CD14-positive monocyte (primary cell): Measurements from ENCODE around the gene NKAIN4. TPM values are rescaled to one million over a fixed set of nuclear protein-coding genes. Genes with fewer than 3 reads are reported as not detected.

Source experiments
- DNase-seq, 3 donors: peaks; one replicate each; pipeline ENCODE4 v3.0.0-alpha.2; 2011 to 2022
- H2AFZ ChIP-seq: 2 replicates; pipeline ENCODE4 v1.6.0; 2012; ENCODE audit warnings: mild to moderate bottlenecking, low read depth, low read length, inconsistent platforms; ENCODE audit not compliant: insufficient read depth, poor library complexity, severe bottlenecking
- H3K27ac ChIP-seq, 2 donors: 1 replicate in 1 of 2; 2 replicates in 1 of 2; pipeline ENCODE4 v1.5.1; 2012 to 2013; ENCODE audit warnings: low read length in 2 of 2, control low read depth in 1 of 2, inconsistent platforms in 1 of 2, low read depth in 1 of 2, mild to moderate bottlenecking in 1 of 2
- H3K27me3 ChIP-seq, 2 donors: one replicate each; pipeline versions ENCODE4 v1.6.0 to v1.6.1; 2011 to 2013; ENCODE audit warnings: low read length in 2 of 2; ENCODE audit not compliant: control insufficient read depth in 2 of 2, insufficient read depth in 2 of 2
- H3K36me3 ChIP-seq, 2 donors: replicated peaks in 1 of 2; 1 replicate in 1 of 2; 2 replicates in 1 of 2; pipeline versions ENCODE4 v1.5.1 to v1.6.1; 2012 to 2013; ENCODE audit warnings: low read length in 2 of 2, control low read depth in 1 of 2, inconsistent platforms in 1 of 2, mild to moderate bottlenecking in 1 of 2; ENCODE audit not compliant: insufficient read depth in 2 of 2, control insufficient read depth in 1 of 2
- H3K4me1 ChIP-seq, 2 donors: 1 replicate in 1 of 2; 2 replicates in 1 of 2; pipeline versions ENCODE4 v1.5.1 to v1.6.1; 2012 to 2013; ENCODE audit warnings: low read length in 2 of 2, control low read depth in 1 of 2, inconsistent platforms in 1 of 2, mild to moderate bottlenecking in 1 of 2, moderate library complexity in 1 of 2; ENCODE audit not compliant: insufficient read depth in 2 of 2, control insufficient read depth in 1 of 2
- H3K4me2 ChIP-seq: replicated peaks from 2 replicates; pipeline ENCODE3; 2012; ENCODE audit warnings: low read length, moderate library complexity, mild to moderate bottlenecking; ENCODE audit not compliant: poor library complexity, severe bottlenecking; ENCODE audit errors: extremely low read depth
- H3K4me3 ChIP-seq, 3 experiments: fragments of 200-600 bp in 1 of 3; sonication (generic) in 1 of 3; replicated peaks in 1 of 3; 1 replicate in 2 of 3; 2 replicates in 1 of 3; pipeline ENCODE4 v1.5.1; 2011 to 2013; ENCODE audit warnings: low read length in 3 of 3, mild to moderate bottlenecking in 3 of 3, control low read depth in 2 of 3, low read depth in 2 of 3, inconsistent platforms in 1 of 3, moderate library complexity in 1 of 3
- H3K79me2 ChIP-seq: 2 replicates; pipeline ENCODE4 v1.6.0; 2012; ENCODE audit warnings: mild to moderate bottlenecking, control low read depth, inconsistent platforms, low read length, moderate library complexity; ENCODE audit not compliant: insufficient read depth
- H3K9ac ChIP-seq: 2 replicates; pipeline ENCODE4 v1.6.0; 2017; ENCODE audit warnings: low read length, mild to moderate bottlenecking; ENCODE audit not compliant: insufficient read depth, poor library complexity, severe bottlenecking
- H3K9me3 ChIP-seq, 2 donors: replicated peaks in 1 of 2; 1 replicate in 1 of 2; 2 replicates in 1 of 2; pipeline versions ENCODE4 v1.5.1 to v1.6.1; 2012 to 2013; ENCODE audit warnings: low read length in 2 of 2, control low read depth in 1 of 2; ENCODE audit not compliant: control insufficient read depth in 1 of 2, insufficient read depth in 1 of 2
- H4K20me1 ChIP-seq: 2 replicates; pipeline ENCODE4 v1.6.0; 2012; ENCODE audit warnings: mild to moderate bottlenecking, low read length, control low read depth, moderate library complexity; ENCODE audit not compliant: insufficient read depth
- H3K27ac Mint-ChIP-seq, 7 donors: one replicate each; pipeline ENCODE4 v1.8.0; 2020; ENCODE audit warnings: mild to moderate bottlenecking in 7 of 7, mixed read lengths in 7 of 7, moderate library complexity in 6 of 7, inconsistent platforms in 2 of 7
- H3K27me3 Mint-ChIP-seq, 3 donors: one replicate each; pipeline ENCODE4 v1.8.0; 2021 to 2022; ENCODE audit warnings: low read depth in 3 of 3, mild to moderate bottlenecking in 3 of 3, mixed read lengths in 3 of 3, moderate library complexity in 3 of 3, inconsistent platforms in 1 of 3
- H3K36me3 Mint-ChIP-seq, 2 donors: one replicate each; pipeline ENCODE4 v1.8.0; 2020; ENCODE audit warnings: mixed read lengths in 2 of 2, inconsistent platforms in 1 of 2, mild to moderate bottlenecking in 1 of 2
- H3K4me1 Mint-ChIP-seq: one replicate; pipeline ENCODE4 v1.8.0; 2020; ENCODE audit warnings: mild to moderate bottlenecking, mixed read lengths
- H3K4me3 Mint-ChIP-seq, 2 donors: one replicate each; pipeline ENCODE4 v1.8.0; 2020; ENCODE audit warnings: mild to moderate bottlenecking in 2 of 2, mixed read lengths in 2 of 2, moderate library complexity in 1 of 2
- H3K9me3 Mint-ChIP-seq, 7 donors: one replicate each; pipeline ENCODE4 v1.8.0; 2020 to 2022; ENCODE audit warnings: mixed read lengths in 7 of 7, mild to moderate bottlenecking in 6 of 7, moderate library complexity in 6 of 7, inconsistent platforms in 2 of 7
- CTCF ChIP-seq: fragments of 200-600 bp; IDR thresholded peaks from one replicate; pipeline ENCODE4 v1.8.0; 2022; ENCODE audit warnings: antibody characterized with exemption, mild to moderate bottlenecking
- WGBS: methylation state at CpG from one replicate; pipeline ENCODE4 v1.1.5; 2013; ENCODE audit warnings: missing lambda C conversion rate; ENCODE audit not compliant: insufficient coverage; 5-methylcytosine and 5-hydroxymethylcytosine counted together
- intact Hi-C, 2 donors: fragments of 100-400 bp; cut with micrococcal nuclease; formaldehyde crosslinking; loops; one replicate each; pipeline versions ENCODE4 v1.15.0 to v1.15.1; 2023
- polyA plus RNA-seq, 3 donors: library from polyadenylated mRNA; depleted of rRNA in 1 of 3; unstranded in 2 of 3; stranded (reverse) in 1 of 3; fragments of 300-500 nt in 2 of 3; fragments of >200 nt in 1 of 3; fragmentation: Illumina TruSeq in 2 of 3; gene quantifications; 1 replicate in 2 of 3; 2 replicates in 1 of 3; pipeline ENCODE4 v1.2.3, GENCODE V29; 2012 to 2021

NKAIN4 gene
- polyA plus RNA-seq, 3 donors: not detected

GRCh38 chr20:63258781-63259180 is 4.5 kb upstream of the NKAIN4 start:
- H3K36me3 ChIP-seq: no peaks in the 10 kb centered on the region

GRCh38 chr20:63257629-63258028 is 3.4 kb upstream of the NKAIN4 start:
- TF ChIP-seq CTCF: no peak
- H3K27me3 Mint-ChIP-seq: peaks cover 46 to 66% (median 53%) of the 10 kb centered on the region in 3 donors
- Histone ChIP-seq H3K9ac (no peak overlapping the region), H3K9me3 (peaks cover 0 to 11% of the 10 kb centered on the region in 2 donors), H3K27ac (no peak overlapping the region), H3K79me2 (no peaks in the 10 kb centered on the region), H4K20me1 (no peaks in the 10 kb centered on the region), H3K4me1 (no peaks in the 10 kb centered on the region), H3K27me3 (peaks cover 16 to 41% of the 10 kb centered on the region in 2 donors), H3K36me3 (no peaks in the 10 kb centered on the region), H3K4me3 (no peak overlapping the region), H3K4me2 (no peak overlapping the region), H2AFZ (no peak overlapping the region)
- 93% methylated on average over 11 of the region's 13 CpGs for WGBS
- no peak overlapping the region for H3K4me3 Mint-ChIP-seq
- intact Hi-C loops: no loop called here
- H3K4me1 Mint-ChIP-seq: no peaks in the 10 kb centered on the region
- H3K36me3 Mint-ChIP-seq: no peaks in the 10 kb centered on the region
- DNase-seq: no peak
- H3K9me3 Mint-ChIP-seq: peaks cover 0 to 7% (median 0%) of the 10 kb centered on the region in 7 donors
- no peak overlapping the region for H3K27ac Mint-ChIP-seq

More at GRCh38 chr20:63258781-63259180, 4.5 kb upstream of the NKAIN4 start:
- DNase-seq: no peak
- Histone ChIP-seq H3K27me3 (peaks cover 9 to 32% of the 10 kb centered on the region in 2 donors), H2AFZ (no peak overlapping the region), H3K4me1 (no peaks in the 10 kb centered on the region), H3K4me2 (no peak overlapping the region), H3K79me2 (no peaks in the 10 kb centered on the region), H3K4me3 (no peak overlapping the region), H3K27ac (no peak overlapping the region), H4K20me1 (no peaks in the 10 kb centered on the region), H3K9ac (no peak overlapping the region), H3K9me3 (peaks cover 0 to 5% of the 10 kb centered on the region in 2 donors)
- H3K4me1 Mint-ChIP-seq: no peaks in the 10 kb centered on the region
- peaks cover 45 to 60% (median 51%) of the 10 kb centered on the region in 3 donors for H3K27me3 Mint-ChIP-seq
- H3K9me3 Mint-ChIP-seq: peaks cover 0 to 5% (median 0%) of the 10 kb centered on the region in 7 donors
- 67% methylated on average over 7 of the region's 8 CpGs for WGBS
- intact Hi-C loops: no loop called here
- no peaks in the 10 kb centered on the region for H3K36me3 Mint-ChIP-seq
- H3K4me3 Mint-ChIP-seq: no peak overlapping the region
- H3K27ac Mint-ChIP-seq: no peak overlapping the region
- TF ChIP-seq CTCF: no peak
